HepG2 (cell line): ENCODE results near the gene PNPLA2. TPM values are rescaled to one million over a fixed set of nuclear protein-coding genes. Genes with fewer than 3 reads are reported as not detected.

Source experiments
- HOXA9 ChIP-seq: sonication (generic); formaldehyde crosslinking; IDR thresholded peaks from 2 replicates; pipeline ENCODE4 v1.8.1; 2022; ENCODE audit warnings: missing genetic modification reagents, mild to moderate bottlenecking, moderate library complexity, borderline replicate concordance
- KMT2A ChIP-seq: sonication (generic); formaldehyde crosslinking; IDR thresholded peaks from 2 replicates; pipeline ENCODE4 v1.4.0; 2020; ENCODE audit warnings: missing genetic modification reagents
- PHF20 ChIP-seq: sonication (generic); formaldehyde crosslinking; IDR thresholded peaks from 2 replicates; pipeline ENCODE4 v1.5.0; 2020; ENCODE audit warnings: mild to moderate bottlenecking, missing genetic modification reagents
- POLR2G ChIP-seq: fragments of 200-400 bp; formaldehyde crosslinking; IDR thresholded peaks from 2 replicates; pipeline ENCODE4 v1.6.1; 2018; ENCODE audit warnings: mild to moderate bottlenecking, low read depth, low read length, moderate library complexity
- SKI ChIP-seq: fragments of 450-650 bp; IDR thresholded peaks from one replicate; pipeline ENCODE4 v1.6.1; 2018; ENCODE audit warnings: mild to moderate bottlenecking; ENCODE audit not compliant: partially characterized antibody
- SNAPC5 ChIP-seq: sonication (generic); formaldehyde crosslinking; IDR thresholded peaks from 2 replicates; pipeline ENCODE4 v1.8.1; 2023; ENCODE audit warnings: mild to moderate bottlenecking, missing genetic modification reagents, borderline replicate concordance
- ZBTB34 ChIP-seq: sonication (generic); formaldehyde crosslinking; IDR thresholded peaks from 2 replicates; pipeline ENCODE4 v1.8.0; 2022; ENCODE audit warnings: mild to moderate bottlenecking, missing genetic modification reagents
- ZNF225 ChIP-seq: sonication (generic); formaldehyde crosslinking; IDR thresholded peaks from 2 replicates; pipeline ENCODE4 v1.4.0; 2020; ENCODE audit warnings: mild to moderate bottlenecking, missing genetic modification reagents
- ZNF260 ChIP-seq: sonication (generic); formaldehyde crosslinking; IDR thresholded peaks from 2 replicates; pipeline ENCODE4 v1.4.0; 2020; ENCODE audit warnings: missing genetic modification reagents, low read depth, mild to moderate bottlenecking, borderline replicate concordance
- ZNF343 ChIP-seq: sonication (generic); formaldehyde crosslinking; IDR thresholded peaks from 2 replicates; pipeline ENCODE4 v1.4.0; 2020; ENCODE audit warnings: mild to moderate bottlenecking, missing genetic modification reagents
- ZNF460 ChIP-seq: sonication (generic); formaldehyde crosslinking; IDR thresholded peaks from 2 replicates; pipeline ENCODE4 v1.5.1; 2020; ENCODE audit warnings: missing genetic modification reagents, mild to moderate bottlenecking, borderline replicate concordance
- ZNF552 ChIP-seq: sonication (generic); formaldehyde crosslinking; IDR thresholded peaks from 2 replicates; pipeline ENCODE4 v1.9.0; 2022; ENCODE audit warnings: missing genetic modification reagents, mild to moderate bottlenecking, borderline replicate concordance
- ZNF709 ChIP-seq: sonication (generic); formaldehyde crosslinking; IDR thresholded peaks from 2 replicates; pipeline ENCODE4 v1.5.0; 2020; ENCODE audit warnings: mild to moderate bottlenecking, missing genetic modification reagents
- ZSCAN22 ChIP-seq: sonication (generic); formaldehyde crosslinking; IDR thresholded peaks from 2 replicates; pipeline ENCODE4 v1.4.0; 2020; ENCODE audit warnings: mild to moderate bottlenecking, missing genetic modification reagents
- ZSCAN31 ChIP-seq: sonication (generic); formaldehyde crosslinking; IDR thresholded peaks from 2 replicates; pipeline ENCODE4 v1.5.0; 2020; ENCODE audit warnings: low read depth, mild to moderate bottlenecking, missing genetic modification reagents
- polyA plus RNA-seq, 8 experiments: library from polyadenylated mRNA; depleted of rRNA in 3 of 8; stranded (reverse) in 7 of 8; unstranded in 1 of 8; fragments of >200 nt; fragmentation: Illumina TruSeq in 4 of 8; extraction: Trizol in 4 of 8; gene quantifications; 2 replicates each; pipeline versions ENCODE4 v1.2.1 to v1.2.3, GENCODE V29; 2011 to 2016; ENCODE audit warnings: low read depth in 4 of 8, missing spikeins in 1 of 8, mixed read lengths in 1 of 8; ENCODE audit not compliant: insufficient read depth in 1 of 8
- total RNA-seq, 5 experiments: library from RNA; depleted of rRNA; stranded (reverse); fragments of >200 nt; fragmentation: Illumina TruSeq; extraction: Trizol; gene quantifications; 2 replicates each; pipeline ENCODE4 v1.2.3, GENCODE V29; 2016; ENCODE audit warnings: low read depth in 1 of 5
- TF ChIP-seq, protein P1 (sequence below): sonication (generic); formaldehyde crosslinking; IDR thresholded peaks from 2 replicates; pipeline ENCODE4 v1.4.0; 2020; ENCODE audit warnings: mild to moderate bottlenecking, missing genetic modification reagents
- TF ChIP-seq, protein P2 (sequence below): sonication (generic); formaldehyde crosslinking; IDR thresholded peaks from 2 replicates; pipeline ENCODE4 v1.4.0; 2020; ENCODE audit warnings: missing genetic modification reagents, borderline replicate concordance
- TF ChIP-seq, protein P3 (sequence below): sonication (generic); formaldehyde crosslinking; conservative IDR thresholded peaks from 2 replicates; pipeline ENCODE4 v1.4.0; 2020; ENCODE audit warnings: missing genetic modification reagents
- TF ChIP-seq, protein P4 (sequence below): sonication (generic); formaldehyde crosslinking; IDR thresholded peaks from 2 replicates; pipeline ENCODE4 v1.8.0; 2022; ENCODE audit warnings: missing genetic modification reagents, mild to moderate bottlenecking, inconsistent platforms, borderline replicate concordance

The PNPLA2 gene
- total and polyA plus RNA-seq, 2 of the 13 experiments (the other 11 are each of a cell fraction or from before 2014, with no cell fraction given) = 10.5 to 43.2 TPM

- TF ChIP-seq ZNF260 (CRISPR knock-in tag) = no peak
- no peak for TF ChIP-seq PHF20 (CRISPR knock-in tag)
- TF ChIP-seq, protein P1, sequence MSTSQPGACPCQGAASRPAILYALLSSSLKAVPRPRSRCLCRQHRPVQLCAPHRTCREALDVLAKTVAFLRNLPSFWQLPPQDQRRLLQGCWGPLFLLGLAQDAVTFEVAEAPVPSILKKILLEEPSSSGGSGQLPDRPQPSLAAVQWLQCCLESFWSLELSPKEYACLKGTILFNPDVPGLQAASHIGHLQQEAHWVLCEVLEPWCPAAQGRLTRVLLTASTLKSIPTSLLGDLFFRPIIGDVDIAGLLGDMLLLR (CRISPR knock-in tag) = no peak
- TF ChIP-seq, protein P2, sequence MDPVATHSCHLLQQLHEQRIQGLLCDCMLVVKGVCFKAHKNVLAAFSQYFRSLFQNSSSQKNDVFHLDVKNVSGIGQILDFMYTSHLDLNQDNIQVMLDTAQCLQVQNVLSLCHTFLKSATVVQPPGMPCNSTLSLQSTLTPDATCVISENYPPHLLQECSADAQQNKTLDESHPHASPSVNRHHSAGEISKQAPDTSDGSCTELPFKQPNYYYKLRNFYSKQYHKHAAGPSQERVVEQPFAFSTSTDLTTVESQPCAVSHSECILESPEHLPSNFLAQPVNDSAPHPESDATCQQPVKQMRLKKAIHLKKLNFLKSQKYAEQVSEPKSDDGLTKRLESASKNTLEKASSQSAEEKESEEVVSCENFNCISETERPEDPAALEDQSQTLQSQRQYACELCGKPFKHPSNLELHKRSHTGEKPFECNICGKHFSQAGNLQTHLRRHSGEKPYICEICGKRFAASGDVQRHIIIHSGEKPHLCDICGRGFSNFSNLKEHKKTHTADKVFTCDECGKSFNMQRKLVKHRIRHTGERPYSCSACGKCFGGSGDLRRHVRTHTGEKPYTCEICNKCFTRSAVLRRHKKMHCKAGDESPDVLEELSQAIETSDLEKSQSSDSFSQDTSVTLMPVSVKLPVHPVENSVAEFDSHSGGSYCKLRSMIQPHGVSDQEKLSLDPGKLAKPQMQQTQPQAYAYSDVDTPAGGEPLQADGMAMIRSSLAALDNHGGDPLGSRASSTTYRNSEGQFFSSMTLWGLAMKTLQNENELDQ = no peak
- TF ChIP-seq SKI = no peak
- no peak for TF ChIP-seq ZNF552 (CRISPR knock-in tag)
- TF ChIP-seq ZSCAN22 (CRISPR knock-in tag) = no peak
- TF ChIP-seq ZNF225 (CRISPR knock-in tag) = no peak
- no peak for TF ChIP-seq SNAPC5
- TF ChIP-seq, protein P3, sequence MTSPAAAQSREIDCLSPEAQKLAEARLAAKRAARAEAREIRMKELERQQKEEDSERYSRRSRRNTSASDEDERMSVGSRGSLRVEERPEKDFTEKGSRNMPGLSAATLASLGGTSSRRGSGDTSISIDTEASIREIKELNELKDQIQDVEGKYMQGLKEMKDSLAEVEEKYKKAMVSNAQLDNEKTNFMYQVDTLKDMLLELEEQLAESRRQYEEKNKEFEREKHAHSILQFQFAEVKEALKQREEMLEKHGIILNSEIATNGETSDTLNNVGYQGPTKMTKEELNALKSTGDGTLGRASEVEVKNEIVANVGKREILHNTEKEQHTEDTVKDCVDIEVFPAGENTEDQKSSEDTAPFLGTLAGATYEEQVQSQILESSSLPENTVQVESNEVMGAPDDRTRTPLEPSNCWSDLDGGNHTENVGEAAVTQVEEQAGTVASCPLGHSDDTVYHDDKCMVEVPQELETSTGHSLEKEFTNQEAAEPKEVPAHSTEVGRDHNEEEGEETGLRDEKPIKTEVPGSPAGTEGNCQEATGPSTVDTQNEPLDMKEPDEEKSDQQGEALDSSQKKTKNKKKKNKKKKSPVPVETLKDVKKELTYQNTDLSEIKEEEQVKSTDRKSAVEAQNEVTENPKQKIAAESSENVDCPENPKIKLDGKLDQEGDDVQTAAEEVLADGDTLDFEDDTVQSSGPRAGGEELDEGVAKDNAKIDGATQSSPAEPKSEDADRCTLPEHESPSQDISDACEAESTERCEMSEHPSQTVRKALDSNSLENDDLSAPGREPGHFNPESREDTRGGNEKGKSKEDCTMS = no peak
- no peak for TF ChIP-seq HOXA9 (CRISPR knock-in tag)
- no peak for TF ChIP-seq ZSCAN31 (CRISPR knock-in tag)
- TF ChIP-seq KMT2A (CRISPR knock-in tag) = peak; percentile 13; the same call in 1 of the 2 replicates
- peak; percentile 19; the same call in 1 of the 2 replicates for TF ChIP-seq POLR2G
- no peak for TF ChIP-seq ZNF343
- TF ChIP-seq ZNF460 (CRISPR knock-in tag) = peak; percentile 17; the same call in 1 of the 2 replicates
- TF ChIP-seq ZNF709 (CRISPR knock-in tag) = no peak
- TF ChIP-seq ZBTB34 = no peak
- TF ChIP-seq, protein P4, sequence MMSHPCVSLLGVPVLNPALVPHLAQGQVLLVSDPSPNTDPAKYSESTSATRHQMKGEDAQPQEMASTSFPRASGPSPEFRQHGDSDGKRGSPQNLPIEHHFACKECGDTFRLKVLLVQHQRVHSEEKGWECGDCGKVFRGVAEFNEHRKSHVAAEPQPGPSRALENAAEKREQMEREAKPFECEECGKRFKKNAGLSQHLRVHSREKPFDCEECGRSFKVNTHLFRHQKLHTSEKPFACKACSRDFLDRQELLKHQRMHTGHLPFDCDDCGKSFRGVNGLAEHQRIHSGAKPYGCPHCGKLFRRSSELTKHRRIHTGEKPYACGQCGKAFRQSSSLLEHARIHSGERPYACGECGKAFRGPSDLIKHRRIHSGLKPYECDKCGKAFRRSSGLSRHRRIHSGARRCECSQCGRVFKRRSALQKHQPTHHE (CRISPR knock-in tag) = peak; percentile 33; the same call in 1 of the 2 replicates
Measured at GRCh38 chr11:808427-809286, 10.1 kb upstream of the PNPLA2 start (continued).
